A673 (cell line): ENCODE measurements around the gene SLC51A.

Source experiments
- EZH2 ChIP-seq: fragments of 200-600 bp; sonication (generic); IDR thresholded peaks from 2 replicates; pipeline ENCODE4 v1.6.1; 2017; ENCODE audit warnings: borderline replicate concordance, low read depth, mild to moderate bottlenecking, mixed read lengths, antibody characterized with exemption, low read length; ENCODE audit not compliant: poor library complexity, severe bottlenecking
- TF ChIP-seq, protein P1 (sequence below): fragments of 300-800, 200-600 bp; sonication (generic); conservative IDR thresholded peaks from 2 replicates; pipeline ENCODE4 v1.5.1; 2017; ENCODE audit warnings: low read depth, mild to moderate bottlenecking, antibody characterized with exemption, low read length, moderate library complexity, mixed read lengths

DNA sequence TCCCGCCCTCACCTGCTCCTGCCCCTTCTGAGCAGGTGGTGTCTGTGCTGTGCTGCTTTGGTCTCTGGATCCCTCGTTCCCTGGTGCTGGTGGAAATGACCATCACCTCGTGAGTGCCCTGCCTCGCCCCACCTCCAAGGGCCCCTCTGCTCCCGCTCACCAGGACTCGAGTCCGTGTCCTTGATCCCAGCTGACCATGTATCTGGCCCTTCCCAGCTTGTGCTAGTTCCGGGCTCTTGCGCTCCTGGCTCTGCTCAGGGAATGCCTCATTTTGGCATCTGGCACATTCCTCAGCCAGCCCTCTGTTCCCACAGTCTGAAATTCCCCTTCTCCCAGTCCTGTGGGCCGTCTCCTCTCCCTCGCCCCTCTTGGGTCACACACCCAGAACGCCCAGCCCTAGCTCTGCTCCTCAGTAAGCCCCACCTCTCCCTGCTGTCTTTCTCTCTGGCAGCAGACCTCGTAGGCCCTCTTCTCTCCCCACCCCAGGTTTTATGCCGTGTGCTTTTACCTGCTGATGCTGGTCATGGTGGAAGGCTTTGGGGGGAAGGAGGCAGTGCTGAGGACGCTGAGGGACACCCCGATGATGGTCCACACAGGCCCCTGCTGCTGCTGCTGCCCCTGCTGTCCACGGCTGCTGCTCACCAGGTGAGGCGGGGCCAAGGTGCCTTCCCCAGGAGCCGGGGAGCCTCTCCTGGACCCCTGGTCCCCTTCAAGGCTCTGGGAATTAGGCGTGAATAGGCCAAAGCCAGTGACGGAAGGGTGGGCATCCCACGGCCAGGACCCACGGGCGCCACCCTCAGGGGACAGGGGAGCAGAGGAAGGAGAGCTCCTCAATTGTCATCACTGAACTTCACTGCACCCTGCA, 11.5 kb downstream of the SLC51A start:
- TF ChIP-seq, protein P1, sequence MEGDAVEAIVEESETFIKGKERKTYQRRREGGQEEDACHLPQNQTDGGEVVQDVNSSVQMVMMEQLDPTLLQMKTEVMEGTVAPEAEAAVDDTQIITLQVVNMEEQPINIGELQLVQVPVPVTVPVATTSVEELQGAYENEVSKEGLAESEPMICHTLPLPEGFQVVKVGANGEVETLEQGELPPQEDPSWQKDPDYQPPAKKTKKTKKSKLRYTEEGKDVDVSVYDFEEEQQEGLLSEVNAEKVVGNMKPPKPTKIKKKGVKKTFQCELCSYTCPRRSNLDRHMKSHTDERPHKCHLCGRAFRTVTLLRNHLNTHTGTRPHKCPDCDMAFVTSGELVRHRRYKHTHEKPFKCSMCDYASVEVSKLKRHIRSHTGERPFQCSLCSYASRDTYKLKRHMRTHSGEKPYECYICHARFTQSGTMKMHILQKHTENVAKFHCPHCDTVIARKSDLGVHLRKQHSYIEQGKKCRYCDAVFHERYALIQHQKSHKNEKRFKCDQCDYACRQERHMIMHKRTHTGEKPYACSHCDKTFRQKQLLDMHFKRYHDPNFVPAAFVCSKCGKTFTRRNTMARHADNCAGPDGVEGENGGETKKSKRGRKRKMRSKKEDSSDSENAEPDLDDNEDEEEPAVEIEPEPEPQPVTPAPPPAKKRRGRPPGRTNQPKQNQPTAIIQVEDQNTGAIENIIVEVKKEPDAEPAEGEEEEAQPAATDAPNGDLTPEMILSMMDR: 0 out of 2 replicates have a peak, but pooled peaks have one; percentile 19
- no peak for TF ChIP-seq EZH2
